Fibroblast of skin of scalp (primary cell): ENCODE data around the gene KCTD4.

ENCODE experiments used
- DNase-seq: peaks from one replicate; pipeline ENCODE4 v3.0.0-alpha.2; 2013

Gene KCTD4

GRCh38 chr13:45174478-45174877 is 26.4 kb downstream of the KCTD4 start:
- no peak for DNase-seq

- DNase-seq: no peak
Observed at GRCh38 chr13:45168555-45168930, 32.3 kb downstream of the KCTD4 start.

GRCh38 chr13:45167611-45168554 is 33.0 kb downstream of the KCTD4 start:
- DNase-seq: no peak

DNA sequence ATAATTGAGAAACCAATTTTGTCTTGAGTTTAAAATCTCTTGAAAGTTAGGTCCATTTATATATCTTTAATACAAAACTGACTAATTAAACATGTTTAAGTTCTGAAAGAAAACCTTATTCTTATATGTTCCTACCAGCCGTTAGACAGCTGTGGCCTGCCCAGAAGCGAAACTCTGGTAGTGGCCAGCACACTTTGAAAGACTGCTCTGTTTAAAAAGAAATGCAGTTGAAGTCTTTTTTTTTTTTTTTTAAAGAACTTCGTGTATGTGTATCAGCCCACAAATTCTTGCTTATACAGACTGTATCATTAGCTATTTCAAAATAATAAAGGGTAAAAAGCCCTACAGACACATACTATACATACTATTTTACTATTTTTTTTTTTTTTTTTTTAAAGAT is 34.0 kb downstream of the KCTD4 start:
- DNase-seq: no peak

- peak; percentile 60 for DNase-seq
Observed at GRCh38 chr13:45162821-45163220, 38.0 kb downstream of the KCTD4 start.

- no peak for DNase-seq
Observed at GRCh38 chr13:45162194-45162593, 38.7 kb downstream of the KCTD4 start.

DNA sequence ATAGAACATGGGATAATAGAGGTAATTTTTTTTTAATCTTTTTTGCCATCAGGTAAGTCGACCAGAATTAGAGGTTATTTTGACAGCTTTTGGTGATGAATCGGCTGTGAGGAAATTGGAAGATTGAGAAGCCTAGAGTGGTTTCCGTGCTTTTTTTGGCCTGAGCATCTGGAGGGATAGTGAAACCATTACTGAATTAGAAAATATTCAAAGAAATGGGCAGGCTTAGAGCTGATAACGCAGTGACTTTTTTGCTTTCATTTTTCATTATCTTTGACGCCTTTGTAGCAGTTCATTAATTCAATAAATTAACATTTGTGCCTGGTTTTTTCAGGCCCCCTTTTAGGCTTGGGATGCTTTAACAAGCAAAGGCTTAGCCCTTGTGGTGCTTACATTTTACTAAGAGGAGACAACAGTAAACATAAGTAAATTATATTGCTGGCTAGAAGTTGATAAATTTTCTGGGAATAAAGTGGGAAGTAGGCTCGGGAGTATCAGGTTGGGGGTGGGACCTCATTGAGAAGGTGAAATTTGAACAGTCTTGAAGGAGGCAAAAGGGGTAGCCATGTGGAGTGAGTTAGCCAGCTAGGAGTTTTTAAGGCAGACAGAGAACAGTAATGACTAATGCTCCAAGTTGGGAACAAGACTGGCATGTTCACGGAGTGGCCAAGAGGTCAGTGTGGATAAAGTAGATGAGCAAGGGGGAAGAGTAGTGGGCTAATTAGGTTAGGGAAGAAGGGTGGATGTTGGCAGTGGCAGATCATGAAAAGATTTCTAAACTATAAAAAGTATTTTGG is 44.1 kb downstream of the KCTD4 start:
- DNase-seq: no peak

DNA sequence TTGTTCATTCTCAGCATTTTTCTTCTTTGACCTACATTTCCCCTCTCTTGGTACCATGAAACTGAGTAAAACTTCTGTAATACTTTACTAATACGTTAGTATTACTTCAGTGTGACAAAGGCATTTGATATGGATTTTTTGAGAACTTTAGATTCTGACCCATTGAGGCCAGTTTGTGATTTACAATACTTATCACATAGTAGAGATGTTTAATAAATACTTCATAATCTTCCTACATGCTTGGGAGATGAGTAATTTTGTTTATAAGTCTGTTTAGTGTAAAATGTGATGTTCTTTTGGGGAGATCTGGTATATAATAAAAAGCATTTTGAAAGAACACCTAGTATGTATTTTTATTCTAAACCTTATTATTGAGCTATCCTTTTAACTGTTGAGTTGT is 50.9 kb downstream of the KCTD4 start:
- DNase-seq: no peak

GRCh38 chr13:45143346-45143751 is 57.5 kb downstream of the KCTD4 start:
- DNase-seq: no peak
